ENCODE data around the gene PLCXD3.

Gene PLCXD3

DNA sequence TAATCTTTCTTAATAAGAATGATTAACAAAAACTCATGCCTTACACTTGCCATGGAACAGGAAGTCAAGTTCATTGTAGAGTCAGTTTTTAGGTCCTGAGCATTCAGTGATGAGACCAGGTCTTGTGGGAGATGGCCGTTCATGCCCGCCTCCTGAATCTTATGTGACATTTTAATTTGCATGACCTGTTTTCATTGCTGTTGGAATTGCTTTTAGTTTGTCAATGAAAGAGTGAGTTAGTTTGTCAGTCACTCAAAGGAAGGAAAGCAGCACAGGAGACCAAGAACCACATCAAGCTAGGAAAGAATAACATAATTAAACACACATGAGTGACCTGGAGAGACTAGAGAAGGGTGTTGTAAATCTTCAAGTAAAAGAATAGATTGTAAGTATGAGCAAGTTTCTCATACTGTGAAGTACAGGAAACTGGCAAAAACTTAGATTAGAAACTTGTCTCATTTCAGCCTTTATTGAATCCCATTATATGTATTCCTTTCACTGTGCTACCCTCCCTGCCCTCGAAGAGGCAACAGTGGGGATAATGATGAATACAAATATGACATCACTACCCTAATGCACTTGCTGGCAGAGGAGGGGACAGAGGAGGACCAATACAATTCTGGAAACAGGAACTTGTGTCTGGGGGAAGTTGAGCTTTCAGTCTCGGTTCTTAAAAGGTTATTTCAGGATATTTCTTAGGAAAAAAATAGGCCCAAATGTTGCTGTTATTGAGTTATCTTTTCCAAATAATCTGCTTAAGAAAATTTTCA, 232.7 kb downstream of the PLCXD3 start:
- DNase-seq: no peak

- DNase-seq: no peak
These were observed 234.4 kb downstream of the PLCXD3 start for GRCh38 chr5:41275813-41276512.

DNA sequence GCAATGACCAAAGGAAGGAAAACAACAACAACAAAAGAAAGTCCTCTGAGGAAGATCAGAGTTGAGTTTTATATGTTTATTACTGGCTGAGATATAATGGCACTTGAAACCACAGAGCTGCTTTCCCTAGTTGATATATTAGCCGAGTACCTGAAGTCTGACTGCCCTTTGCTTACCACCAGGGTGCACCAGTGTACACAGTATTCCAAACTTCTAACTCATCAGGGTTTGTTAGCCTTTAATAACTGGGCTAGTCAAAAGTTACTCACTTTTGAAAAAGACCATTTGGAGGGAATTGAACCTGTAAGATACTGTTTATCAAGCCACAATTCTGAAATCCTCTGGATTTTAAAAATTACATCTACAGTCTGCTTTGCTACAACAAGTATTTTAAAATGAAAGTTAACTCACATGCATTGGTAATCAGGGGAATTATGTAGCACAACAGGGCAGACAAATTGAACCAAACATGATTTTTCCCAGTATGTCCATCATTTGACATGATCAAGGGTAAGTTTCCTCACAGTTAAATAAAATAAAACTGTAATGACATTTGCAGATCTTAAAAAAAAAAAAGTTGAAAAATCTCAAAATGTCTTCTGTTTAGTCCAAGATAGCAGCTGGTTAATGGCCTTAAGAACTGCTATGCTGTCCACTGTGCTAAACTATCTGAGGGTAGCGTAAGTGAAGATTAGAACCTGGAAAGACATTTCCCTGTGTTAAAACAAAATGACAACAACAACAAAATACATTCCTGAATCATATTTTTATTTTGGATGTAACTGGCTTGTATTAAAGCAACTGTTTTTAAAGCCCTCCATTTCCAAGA, 239.8 kb downstream of the PLCXD3 start:
- peak; percentile 7 for DNase-seq

- no peak for DNase-seq
These were observed 241.5 kb downstream of the PLCXD3 start for GRCh38 chr5:41268894-41269293.

- no peak for DNase-seq
These were observed 244.0 kb downstream of the PLCXD3 start for GRCh38 chr5:41266377-41266776.

- DNase-seq: no peak
These were observed 246.4 kb downstream of the PLCXD3 start for GRCh38 chr5:41264019-41264418.

DNA sequence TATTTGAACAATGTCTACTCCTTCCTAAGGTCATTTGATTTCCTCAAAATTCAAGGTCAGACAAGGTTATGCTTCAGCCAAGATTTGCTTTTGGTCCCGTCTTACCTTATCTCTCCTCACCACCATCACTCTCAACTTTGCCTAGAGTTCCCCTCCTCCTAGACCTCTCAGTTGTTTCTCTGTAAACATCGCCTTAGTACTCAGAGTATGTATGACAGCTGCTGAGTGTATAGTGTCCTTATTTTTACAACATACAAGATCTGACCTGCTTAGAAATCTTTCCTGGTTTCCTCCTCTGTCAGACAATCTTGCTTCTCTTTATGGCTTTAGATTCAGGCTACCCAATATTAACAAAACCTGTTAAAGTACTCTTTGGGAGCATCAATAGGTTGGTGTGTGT, 247.1 kb downstream of the PLCXD3 start:
- DNase-seq: no peak

Measured in CD4-positive, alpha-beta T cell treated with Interleukin-12 subunit alpha and Interleukin-12 subunit beta, for 1 hour (primary cell).